Psoas muscle (tissue), 8 donors: ENCODE data around the gene ALKBH5. TPM values are rescaled to one million over a fixed set of nuclear protein-coding genes. Genes with fewer than 3 reads are reported as not detected.

Source experiments
- ATAC-seq, 4 donors: fragments of 200-7000 bp; cut with Tn5 transposase; one replicate each; pipeline ENCODE4 v1.9.1; 2020; ENCODE audit warnings: moderate library complexity in 3 of 4, mild to moderate bottlenecking in 2 of 4
- DNase-seq, 2 donors: peaks; one replicate each; pipeline ENCODE4 v3.0.0-alpha.2; 2020
- H3K27ac ChIP-seq: fragments of 200-600 bp; one replicate; pipeline ENCODE4 v1.8.0; 2022
- H3K27me3 ChIP-seq, 3 donors: fragments of 200-600 bp in 1 of 3; one replicate each; pipeline versions ENCODE4 v1.6.1 to v1.8.0; 2013 to 2022; ENCODE audit warnings: low read length in 2 of 3, mild to moderate bottlenecking in 2 of 3, moderate library complexity in 1 of 3; ENCODE audit not compliant: insufficient read depth in 3 of 3
- H3K36me3 ChIP-seq, 2 donors: fragments of 200-600 bp in 1 of 2; one replicate each; pipeline versions ENCODE4 v1.6.1 to v1.8.0; 2013 to 2022; ENCODE audit warnings: low read depth in 1 of 2, mild to moderate bottlenecking in 1 of 2, moderate library complexity in 1 of 2; ENCODE audit not compliant: insufficient read depth in 1 of 2
- H3K4me1 ChIP-seq: fragments of 200-600 bp; one replicate; pipeline ENCODE4 v1.8.0; 2022
- H3K4me3 ChIP-seq: fragments of 200-600 bp; one replicate; pipeline ENCODE4 v1.8.0; 2022; ENCODE audit warnings: mild to moderate bottlenecking
- H3K9me3 ChIP-seq: fragments of 200-600 bp; one replicate; pipeline ENCODE4 v1.8.0; 2022
- CTCF ChIP-seq: fragments of 200-600 bp; IDR thresholded peaks from one replicate; pipeline ENCODE4 v1.8.0; 2022; ENCODE audit warnings: antibody characterized with exemption
- WGBS, 3 donors: extraction: QIAGEN DNeasy Blood & Tissue Kit; methylation state at CpG; one replicate each; pipeline versions ENCODE4 v1.1.6 to v1.1.7; 2013; 5-methylcytosine and 5-hydroxymethylcytosine counted together
- intact Hi-C, 2 donors: fragments of 100-400 bp; cut with DNase I; formaldehyde crosslinking; loops; one replicate each; pipeline versions ENCODE4 v1.11.0 to v1.14.2; 2022
- polyA plus RNA-seq, 3 donors: library from polyadenylated mRNA; stranded (reverse); fragments of 200-250 nt; gene quantifications; one replicate each; pipeline ENCODE4 v1.2.3, GENCODE V29; 2013
- total RNA-seq, 4 donors: library from RNA; stranded (reverse); fragmentation: NEBNext Ultra II Directional in 2 of 4; extraction: Animal tissue kit (Norgen Biotek cat#: 25700) in 2 of 4; gene quantifications; one replicate each; pipeline versions ENCODE4 v1.2.1 to v1.2.4, GENCODE V29; 2021 to 2023
- donor health status: healthy with polysubstance abuse.
- donor health status: DM: no; HTN: no; CAD: no; lungs with moderate emphysema.
- donor health status: Bipolar disorder and iron deficiency.
- donor health status: healthy.
- donor health status: DM: yes; HTN: yes; CAD: no.
- donor health status: DM: no; HTN: no; CAD: no.
- donor health status: DM: no; HTN: no; CAD: no.
- donor health status: DM: yes; HTN: yes; CAD: no.

Gene ALKBH5
- total and polyA plus RNA-seq, 7 donors, result 91.7 to 235 (median 206) TPM

GRCh38 chr17:18198530-18198929 is 14.9 kb downstream of the ALKBH5 start:
- Histone ChIP-seq H3K36me3 (peaks cover 5 to 70% of the 10 kb centered on the region in 2 donors), H3K27ac (peak overlapping the region; percentile 64), H3K27me3 (no peaks in the 10 kb centered on the region), H3K9me3 (no peaks in the 10 kb centered on the region), H3K4me3 (peak overlapping the region; percentile 22), H3K4me1 (peaks cover 71% of the 10 kb centered on the region)
- peak in 2 of 4 donors; percentile 3 to 18 for ATAC-seq
- TF ChIP-seq CTCF, result no peak
- WGBS, 3 donors, result 8 to 17% (median 13%) methylated on average over 4 of the region's 4 CpGs
- intact Hi-C loops, result no loop called here
- no peak for DNase-seq

- Histone ChIP-seq H3K4me3 (no peak overlapping the region), H3K27ac (peak overlapping the region; percentile 14), H3K9me3 (no peaks in the 10 kb centered on the region), H3K4me1 (peaks cover 52% of the 10 kb centered on the region), H3K27me3 (no peaks in the 10 kb centered on the region), H3K36me3 (peaks cover 0 to 71% of the 10 kb centered on the region in 2 donors)
- TF ChIP-seq CTCF, result no peak
- WGBS, 3 donors, result 68 to 77% (median 75%) methylated on average over 4 of the region's 4 CpGs
- intact Hi-C loops, result no loop called here
- ATAC-seq (peak in 3 of 4 donors; percentile 34 to 77 (median 72)), DNase-seq (peak in 1 of 2 donors; percentile 60)
Measured at GRCh38 chr17:18201108-18201507, 17.5 kb downstream of the ALKBH5 start.

GRCh38 chr17:18203308-18203707 is 19.7 kb downstream of the ALKBH5 start:
- Histone ChIP-seq H3K4me3 (no peak overlapping the region), H3K9me3 (no peaks in the 10 kb centered on the region), H3K27ac (no peak overlapping the region), H3K27me3 (no peaks in the 10 kb centered on the region), H3K36me3 (peaks cover 2 to 73% of the 10 kb centered on the region in 2 donors), H3K4me1 (peaks cover 30% of the 10 kb centered on the region)
- DNase-seq (no peak), ATAC-seq (peak in 3 of 4 donors; percentile 15 to 38 (median 27))
- 41 to 60% (median 60%) methylated on average over 7 of the region's 7 CpGs for WGBS, 3 donors
- no peak for TF ChIP-seq CTCF
- intact Hi-C loops, result no loop called here

- intact Hi-C loops, result no loop called here
- H3K4me3 ChIP-seq, result no peak overlapping the region
- no peaks in the 10 kb centered on the region for H3K27me3 ChIP-seq
- ATAC-seq, result no peak
- no peaks in the 10 kb centered on the region for H3K9me3 ChIP-seq
- H3K36me3 ChIP-seq, result peaks cover 2 to 84% of the 10 kb centered on the region in 2 donors
- WGBS, 3 donors, result 66 to 81% (median 67%) methylated on average over 2 of the region's 2 CpGs
- no peak overlapping the region for H3K27ac ChIP-seq
- DNase-seq, result no peak
- no peak for TF ChIP-seq CTCF
- peaks cover 17% of the 10 kb centered on the region for H3K4me1 ChIP-seq
Measured at GRCh38 chr17:18205861-18206260, 22.2 kb downstream of the ALKBH5 start.

- intact Hi-C loops, result no loop called here
Measured at GRCh38 chr17:18206962-18207361, 23.3 kb downstream of the ALKBH5 start.

More at GRCh38 chr17:18206962-18207361, 23.3 kb downstream of the ALKBH5 start:
- Histone ChIP-seq H3K27me3 (no peaks in the 10 kb centered on the region), H3K27ac (no peak overlapping the region), H3K4me1 (peaks cover 11% of the 10 kb centered on the region), H3K36me3 (peaks cover 2 to 83% of the 10 kb centered on the region in 2 donors), H3K9me3 (no peaks in the 10 kb centered on the region), H3K4me3 (no peak overlapping the region)
- no peak for TF ChIP-seq CTCF
- ATAC-seq (no peak), DNase-seq (no peak)
